HEK293T (cell line): ENCODE measurements around the gene UGT1A1.

ENCODE experiments used
- ARNT ChIP-seq: fragments of 450-650 bp; IDR thresholded peaks from 2 replicates; pipeline ENCODE4 v1.6.1; 2017; ENCODE audit warnings: mild to moderate bottlenecking
- BHLHE40 ChIP-seq: fragments of 450-650 bp; IDR thresholded peaks from 2 replicates; pipeline ENCODE4 v1.6.1; 2016; ENCODE audit warnings: mild to moderate bottlenecking, moderate library complexity, borderline replicate concordance
- ELF4 ChIP-seq: fragments of 450-650 bp; IDR thresholded peaks from 2 replicates; pipeline ENCODE4 v1.6.1; 2017; ENCODE audit warnings: antibody characterized with exemption
- FOXA1 ChIP-seq: fragments of 450-650 bp; IDR thresholded peaks from 2 replicates; pipeline ENCODE4 v1.6.1; 2016; ENCODE audit warnings: mild to moderate bottlenecking
- FOXK2 ChIP-seq: fragments of 450-650 bp; IDR thresholded peaks from 2 replicates; pipeline ENCODE4 v1.6.1; 2016; ENCODE audit warnings: mild to moderate bottlenecking
- FOXM1 ChIP-seq: fragments of 450-650 bp; IDR thresholded peaks from 2 replicates; pipeline ENCODE4 v1.6.1; 2017; ENCODE audit warnings: mild to moderate bottlenecking, borderline replicate concordance
- LEF1 ChIP-seq: fragments of 450-650 bp; IDR thresholded peaks from 2 replicates; pipeline ENCODE4 v1.6.1; 2017; ENCODE audit warnings: mild to moderate bottlenecking, borderline replicate concordance
- NFRKB ChIP-seq: fragments of 450-650 bp; IDR thresholded peaks from 2 replicates; pipeline ENCODE4 v1.6.1; 2016; ENCODE audit warnings: mild to moderate bottlenecking, moderate library complexity
- PKNOX1 ChIP-seq: fragments of 450-650 bp; IDR thresholded peaks from 2 replicates; pipeline ENCODE4 v1.6.1; 2016
- SP1 ChIP-seq: fragments of 450-650 bp; IDR thresholded peaks from 2 replicates; pipeline ENCODE4 v1.6.1; 2017
- SUZ12 ChIP-seq: fragments of 450-650 bp; IDR thresholded peaks from 2 replicates; pipeline ENCODE4 v1.6.1; 2016; ENCODE audit warnings: mild to moderate bottlenecking
- ZNF384 ChIP-seq: fragments of 450-650 bp; IDR thresholded peaks from 2 replicates; pipeline ENCODE4 v1.6.1; 2016

- TF ChIP-seq ELF4 (no peak), FOXK2 (no peak), SP1 (no peak), BHLHE40 (no peak), FOXA1 (no peak), FOXM1 (no peak), PKNOX1 (no peak), ZNF384 (no peak), ARNT (no peak), SUZ12 (no peak), NFRKB (no peak), LEF1 (no peak)
These were observed 1.1 kb downstream of the UGT1A1 start for GRCh38 chr2:233761040-233761769.
